B cell (primary cell): Measurements from ENCODE around the gene PRRC2B.

Source experiments
- EZH2 ChIP-seq: IDR thresholded peaks from 2 replicates; pipeline ENCODE4 v1.6.1; 2012; ENCODE audit warnings: borderline replicate concordance, low read depth, mild to moderate bottlenecking, moderate library complexity, low read length; ENCODE audit not compliant: insufficient read depth, poor library complexity, severe bottlenecking
- TF ChIP-seq, protein P1 (sequence below): fragments of 200-600 bp; IDR thresholded peaks from one replicate; pipeline ENCODE4 v1.8.0; 2022; ENCODE audit warnings: antibody characterized with exemption, mild to moderate bottlenecking

DNA sequence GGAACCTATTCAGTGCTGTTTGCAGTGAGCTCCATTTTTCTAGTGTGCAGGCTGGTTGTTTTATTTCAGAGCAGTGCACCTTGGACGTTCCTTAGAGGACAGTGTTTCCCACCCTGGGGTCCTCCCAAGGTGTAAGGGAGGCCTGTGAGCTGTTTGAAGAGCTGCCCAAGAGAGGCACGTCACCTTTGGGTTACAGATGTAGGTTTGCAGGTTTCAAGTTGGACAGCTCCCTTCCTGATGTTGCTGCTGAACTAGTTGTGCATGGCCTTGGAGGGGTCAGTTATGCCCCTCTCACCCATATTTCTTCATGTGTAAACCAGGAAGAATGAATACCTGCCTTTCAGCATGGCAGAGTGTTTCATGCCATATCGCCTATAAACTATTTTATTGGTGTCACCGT is 74.1 kb downstream of the PRRC2B start:
- TF ChIP-seq, protein P1, sequence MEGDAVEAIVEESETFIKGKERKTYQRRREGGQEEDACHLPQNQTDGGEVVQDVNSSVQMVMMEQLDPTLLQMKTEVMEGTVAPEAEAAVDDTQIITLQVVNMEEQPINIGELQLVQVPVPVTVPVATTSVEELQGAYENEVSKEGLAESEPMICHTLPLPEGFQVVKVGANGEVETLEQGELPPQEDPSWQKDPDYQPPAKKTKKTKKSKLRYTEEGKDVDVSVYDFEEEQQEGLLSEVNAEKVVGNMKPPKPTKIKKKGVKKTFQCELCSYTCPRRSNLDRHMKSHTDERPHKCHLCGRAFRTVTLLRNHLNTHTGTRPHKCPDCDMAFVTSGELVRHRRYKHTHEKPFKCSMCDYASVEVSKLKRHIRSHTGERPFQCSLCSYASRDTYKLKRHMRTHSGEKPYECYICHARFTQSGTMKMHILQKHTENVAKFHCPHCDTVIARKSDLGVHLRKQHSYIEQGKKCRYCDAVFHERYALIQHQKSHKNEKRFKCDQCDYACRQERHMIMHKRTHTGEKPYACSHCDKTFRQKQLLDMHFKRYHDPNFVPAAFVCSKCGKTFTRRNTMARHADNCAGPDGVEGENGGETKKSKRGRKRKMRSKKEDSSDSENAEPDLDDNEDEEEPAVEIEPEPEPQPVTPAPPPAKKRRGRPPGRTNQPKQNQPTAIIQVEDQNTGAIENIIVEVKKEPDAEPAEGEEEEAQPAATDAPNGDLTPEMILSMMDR = no peak
- no peak for TF ChIP-seq EZH2
